Panc1 (cell line): ENCODE measurements around the gene ULBP3. TPM values are rescaled to one million over a fixed set of nuclear protein-coding genes. Genes with fewer than 3 reads are reported as not detected.
"Not testable (repeated sequence)": the region's sequence is repeated elsewhere in the genome, so short reads cannot be mapped to it uniquely, and the experiment has no call there.

ENCODE experiments used
- ATAC-seq: fragments of 200-7000 bp; cut with Tn5 transposase; 2 replicates; pipeline ENCODE4 v1.9.1; 2020; ENCODE audit warnings: mild to moderate bottlenecking, moderate library complexity
- BruUV-seq: library from RNA; stranded (reverse); fragments of 400-500 nt; replicated peaks from 2 replicates; lab custom pipeline; 2021; lab: Mats Ljungman, UMichigan
- CTCF ChIA-PET: fragments of 300-600 bp; sonication (Branson Sonifier 250); formaldehyde crosslinking; loops from one replicate; lab custom pipeline; 2022; ENCODE audit warnings: antibody characterized with exemption; lab: Charles Lee
- POLR2A ChIA-PET: fragments of 300-600 bp; sonication (Branson Sonifier 250); formaldehyde crosslinking; loops from one replicate; lab custom pipeline; 2022; ENCODE audit warnings: antibody characterized with exemption; lab: Charles Lee
- DNase-seq: peaks from one replicate; pipeline ENCODE4 v3.0.0-alpha.2; 2010; ENCODE audit warnings: low read depth, low spot score
- H3K27ac ChIP-seq: 2 replicates; pipeline ENCODE4 v1.5.1; 2011; ENCODE audit warnings: mild to moderate bottlenecking, low read length, inconsistent platforms
- H3K27me3 ChIP-seq: fragments of 200-500 bp; sonication (Bioruptor generic); 2 replicates; pipeline ENCODE4 v1.6.0; 2014; ENCODE audit warnings: low read length, inconsistent platforms; ENCODE audit not compliant: control insufficient read depth, insufficient read depth
- H3K36me3 ChIP-seq: fragments of 200-500 bp; sonication (Bioruptor generic); 2 replicates; pipeline ENCODE4 v1.5.1; 2014; ENCODE audit warnings: inconsistent platforms, mild to moderate bottlenecking, low read length, moderate library complexity; ENCODE audit not compliant: control insufficient read depth, insufficient read depth
- H3K4me1 ChIP-seq: 2 replicates; pipeline ENCODE4 v1.5.1; 2011; ENCODE audit warnings: inconsistent platforms, mild to moderate bottlenecking, low read length, moderate library complexity; ENCODE audit not compliant: control insufficient read depth, insufficient read depth
- H3K4me3 ChIP-seq, 2 experiments: 2 replicates each; pipeline ENCODE4 v1.5.1; 2011 to 2012; ENCODE audit warnings: low read depth in 2 of 2, low read length in 2 of 2, mild to moderate bottlenecking in 2 of 2, inconsistent platforms in 1 of 2, moderate library complexity in 1 of 2
- H3K9me3 ChIP-seq: fragments of 200-500 bp; sonication (Bioruptor generic); 2 replicates; pipeline ENCODE4 v1.5.1; 2014; ENCODE audit warnings: low read depth, mild to moderate bottlenecking, inconsistent platforms, low read length, moderate library complexity; ENCODE audit not compliant: control insufficient read depth, insufficient read depth
- POLR2AphosphoS5 ChIP-seq: IDR thresholded peaks from 2 replicates; pipeline ENCODE4 v1.6.1; 2012; ENCODE audit warnings: mild to moderate bottlenecking, low read depth, low read length, moderate library complexity
- SIN3A ChIP-seq: IDR thresholded peaks from 2 replicates; pipeline ENCODE4 v1.6.1; 2012; ENCODE audit warnings: low read depth, mild to moderate bottlenecking, low read length, moderate library complexity, borderline replicate concordance; ENCODE audit not compliant: insufficient read depth
- TCF7L2 ChIP-seq: IDR thresholded peaks from 2 replicates; pipeline ENCODE4 v1.6.1; 2011; ENCODE audit warnings: mild to moderate bottlenecking, low read depth, low read length, inconsistent platforms
- in situ Hi-C: cut with HindIII; loops from 2 replicates; pipeline ENCODE4 v1.10.0; 2016; ENCODE audit warnings: low sequenced_read_pairs, low pct_unique_long_range_greater_than_20kb
- intact Hi-C: fragments of 100-400 bp; cut with micrococcal nuclease; formaldehyde crosslinking; loops from one replicate; pipeline ENCODE4 v1.10.0; 2022; ENCODE audit not compliant: unreplicated experiment
- total RNA-seq: library from RNA; stranded (reverse); gene quantifications from one replicate; pipeline ENCODE4 v1.2.1, GENCODE V29; 2021; ENCODE audit not compliant: unreplicated experiment
- TF ChIP-seq, protein P1 (sequence below): fragments of 450-650 bp; IDR thresholded peaks from 2 replicates; pipeline ENCODE4 v1.5.1; 2017; ENCODE audit warnings: mild to moderate bottlenecking
- TF ChIP-seq, protein P2 (sequence below), 2 experiments: IDR thresholded peaks; 2 replicates each; pipeline ENCODE4 v1.6.1; 2011 to 2012; ENCODE audit warnings: low read depth in 2 of 2, control low read depth in 1 of 2, low read length in 1 of 2, mild to moderate bottlenecking in 1 of 2, moderate library complexity in 1 of 2; ENCODE audit not compliant: insufficient read depth in 1 of 2

ULBP3 gene
- total RNA-seq, 1 experiment from 2014 or later: 2.4 TPM

DNA sequence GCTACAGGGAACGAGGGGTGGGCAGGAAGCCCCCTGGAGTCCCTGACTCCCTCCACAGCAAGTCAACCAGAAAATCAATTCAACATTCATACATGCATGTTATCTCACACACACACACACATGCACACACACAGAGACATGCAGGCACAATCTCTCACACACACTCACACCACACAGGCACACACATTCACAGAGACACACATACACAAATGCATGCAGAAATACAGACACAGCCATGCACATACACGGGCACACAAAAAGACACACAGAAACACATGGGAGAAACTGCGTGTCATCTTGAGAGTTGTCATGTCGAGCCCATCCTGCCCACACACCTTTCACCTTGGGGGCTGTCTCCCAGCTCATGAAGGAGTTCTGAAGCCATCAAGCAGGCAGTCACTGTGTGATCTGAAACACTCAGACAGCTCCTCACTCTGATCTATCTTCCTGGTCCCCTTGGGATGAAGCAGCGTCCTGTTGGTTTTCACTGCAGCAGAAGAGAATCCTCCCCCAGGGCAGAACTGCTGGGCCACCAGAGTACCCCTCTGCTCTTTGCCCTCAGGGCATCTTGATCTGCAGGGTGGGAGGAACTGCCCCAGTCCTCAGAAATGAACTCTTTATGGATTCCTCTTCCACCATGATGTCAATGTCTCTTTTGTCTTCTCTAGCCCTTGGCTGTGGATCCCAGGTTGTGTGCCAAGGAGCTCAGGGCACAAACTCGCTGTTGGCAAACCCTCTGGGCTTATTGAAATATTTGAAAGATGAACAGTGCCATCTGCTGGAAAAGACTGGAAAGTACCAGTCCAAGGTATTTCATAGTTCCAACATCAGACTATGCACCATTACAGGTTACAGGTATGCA lies 52.4 kb downstream of the ULBP3 start:
- H3K36me3 ChIP-seq: no peaks in the 10 kb centered on the region
- H3K27me3 ChIP-seq: peaks cover 13% of the 10 kb centered on the region
- no peak for TF ChIP-seq TCF7L2
- TF ChIP-seq SIN3A: no peak
- TF ChIP-seq, protein P1, sequence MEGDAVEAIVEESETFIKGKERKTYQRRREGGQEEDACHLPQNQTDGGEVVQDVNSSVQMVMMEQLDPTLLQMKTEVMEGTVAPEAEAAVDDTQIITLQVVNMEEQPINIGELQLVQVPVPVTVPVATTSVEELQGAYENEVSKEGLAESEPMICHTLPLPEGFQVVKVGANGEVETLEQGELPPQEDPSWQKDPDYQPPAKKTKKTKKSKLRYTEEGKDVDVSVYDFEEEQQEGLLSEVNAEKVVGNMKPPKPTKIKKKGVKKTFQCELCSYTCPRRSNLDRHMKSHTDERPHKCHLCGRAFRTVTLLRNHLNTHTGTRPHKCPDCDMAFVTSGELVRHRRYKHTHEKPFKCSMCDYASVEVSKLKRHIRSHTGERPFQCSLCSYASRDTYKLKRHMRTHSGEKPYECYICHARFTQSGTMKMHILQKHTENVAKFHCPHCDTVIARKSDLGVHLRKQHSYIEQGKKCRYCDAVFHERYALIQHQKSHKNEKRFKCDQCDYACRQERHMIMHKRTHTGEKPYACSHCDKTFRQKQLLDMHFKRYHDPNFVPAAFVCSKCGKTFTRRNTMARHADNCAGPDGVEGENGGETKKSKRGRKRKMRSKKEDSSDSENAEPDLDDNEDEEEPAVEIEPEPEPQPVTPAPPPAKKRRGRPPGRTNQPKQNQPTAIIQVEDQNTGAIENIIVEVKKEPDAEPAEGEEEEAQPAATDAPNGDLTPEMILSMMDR: peak; percentile 77
- TF ChIP-seq POLR2AphosphoS5: no peak
- TF ChIP-seq, protein P2, sequence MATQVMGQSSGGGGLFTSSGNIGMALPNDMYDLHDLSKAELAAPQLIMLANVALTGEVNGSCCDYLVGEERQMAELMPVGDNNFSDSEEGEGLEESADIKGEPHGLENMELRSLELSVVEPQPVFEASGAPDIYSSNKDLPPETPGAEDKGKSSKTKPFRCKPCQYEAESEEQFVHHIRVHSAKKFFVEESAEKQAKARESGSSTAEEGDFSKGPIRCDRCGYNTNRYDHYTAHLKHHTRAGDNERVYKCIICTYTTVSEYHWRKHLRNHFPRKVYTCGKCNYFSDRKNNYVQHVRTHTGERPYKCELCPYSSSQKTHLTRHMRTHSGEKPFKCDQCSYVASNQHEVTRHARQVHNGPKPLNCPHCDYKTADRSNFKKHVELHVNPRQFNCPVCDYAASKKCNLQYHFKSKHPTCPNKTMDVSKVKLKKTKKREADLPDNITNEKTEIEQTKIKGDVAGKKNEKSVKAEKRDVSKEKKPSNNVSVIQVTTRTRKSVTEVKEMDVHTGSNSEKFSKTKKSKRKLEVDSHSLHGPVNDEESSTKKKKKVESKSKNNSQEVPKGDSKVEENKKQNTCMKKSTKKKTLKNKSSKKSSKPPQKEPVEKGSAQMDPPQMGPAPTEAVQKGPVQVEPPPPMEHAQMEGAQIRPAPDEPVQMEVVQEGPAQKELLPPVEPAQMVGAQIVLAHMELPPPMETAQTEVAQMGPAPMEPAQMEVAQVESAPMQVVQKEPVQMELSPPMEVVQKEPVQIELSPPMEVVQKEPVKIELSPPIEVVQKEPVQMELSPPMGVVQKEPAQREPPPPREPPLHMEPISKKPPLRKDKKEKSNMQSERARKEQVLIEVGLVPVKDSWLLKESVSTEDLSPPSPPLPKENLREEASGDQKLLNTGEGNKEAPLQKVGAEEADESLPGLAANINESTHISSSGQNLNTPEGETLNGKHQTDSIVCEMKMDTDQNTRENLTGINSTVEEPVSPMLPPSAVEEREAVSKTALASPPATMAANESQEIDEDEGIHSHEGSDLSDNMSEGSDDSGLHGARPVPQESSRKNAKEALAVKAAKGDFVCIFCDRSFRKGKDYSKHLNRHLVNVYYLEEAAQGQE (IDR thresholded peaks at IDR 0.05; ENCODE audit: insufficient read depth in 1 of 2, low read depth in 2 of 2, low read length in 1 of 2): no peak
- H3K4me3 ChIP-seq: no peak overlapping the region
- DNase-seq (peak; percentile 41), ATAC-seq (peak; percentile 82)
- H3K4me1 ChIP-seq: no peaks in the 10 kb centered on the region; the same call in 1 of the 2 replicates
- H3K27ac ChIP-seq: no peak overlapping the region
- ChIA-PET POLR2A (interaction anchor here (0.5 kb wide), 1 partner anchor 324 kb away, joined by 11 read pairs; no protein-coding TSS in a partner anchor), CTCF (interaction anchor here (0.9 to 1.3 kb wide), 3 partner anchors 8 to 76 kb away, joined by 3 read pairs; no protein-coding TSS in a partner anchor)
- in situ Hi-C loops (no loop called here), intact Hi-C loops (loop anchor here (2.0 kb wide), 1 partner anchor 82 kb away; no protein-coding TSS in a partner anchor)
- no TSS peak for BruUV-seq
- H3K9me3 ChIP-seq: no peaks in the 10 kb centered on the region

DNA sequence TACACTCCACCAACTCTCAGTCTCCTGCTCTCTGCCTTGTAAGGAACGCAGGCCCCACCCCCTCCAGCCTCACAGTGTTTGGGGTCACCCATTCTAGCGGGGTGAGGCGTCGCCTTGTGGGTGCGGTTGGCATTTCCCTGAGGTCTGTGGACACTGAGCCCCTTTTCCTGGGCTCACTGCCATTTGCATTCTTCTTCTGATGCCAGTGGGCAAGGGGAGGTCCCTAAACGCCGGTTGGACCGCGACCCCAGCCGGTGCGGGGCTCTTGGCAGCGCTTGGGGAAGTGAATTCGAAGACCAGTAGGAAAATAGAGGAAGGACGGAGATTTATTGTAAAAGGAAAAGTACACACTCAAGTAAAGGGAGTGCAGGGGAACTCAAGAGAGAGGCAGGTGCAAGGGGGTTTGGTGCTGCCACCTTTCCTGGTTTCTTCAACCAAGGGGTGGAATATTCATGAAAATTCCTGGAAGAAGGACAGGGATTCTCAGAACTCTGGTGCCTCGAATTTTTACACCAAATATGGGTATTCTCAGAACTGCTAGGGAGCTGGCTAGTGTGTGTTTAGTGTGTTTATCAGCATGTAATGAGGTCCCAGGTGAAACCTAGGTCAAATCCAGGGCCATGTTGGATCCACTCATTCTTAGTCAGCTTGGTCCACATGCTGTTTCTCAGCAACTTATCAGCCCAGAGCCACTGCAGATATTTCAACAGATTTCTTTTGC lies 53.5 kb downstream of the ULBP3 start:
- CTCF ChIA-PET, BruUV-seq, H3K4me1 ChIP-seq, in situ Hi-C loops, H3K27ac ChIP-seq, H3K4me3 ChIP-seq, H3K9me3 ChIP-seq, DNase-seq, POLR2A ChIA-PET, H3K36me3 ChIP-seq: not testable (repeated sequence)
- peak; percentile 71 for ATAC-seq
- H3K27me3 ChIP-seq: peaks cover 13% of the 10 kb centered on the region
- intact Hi-C loops: loop anchor here (2.0 kb wide), 1 partner anchor 81 kb away; no protein-coding TSS in a partner anchor

DNA sequence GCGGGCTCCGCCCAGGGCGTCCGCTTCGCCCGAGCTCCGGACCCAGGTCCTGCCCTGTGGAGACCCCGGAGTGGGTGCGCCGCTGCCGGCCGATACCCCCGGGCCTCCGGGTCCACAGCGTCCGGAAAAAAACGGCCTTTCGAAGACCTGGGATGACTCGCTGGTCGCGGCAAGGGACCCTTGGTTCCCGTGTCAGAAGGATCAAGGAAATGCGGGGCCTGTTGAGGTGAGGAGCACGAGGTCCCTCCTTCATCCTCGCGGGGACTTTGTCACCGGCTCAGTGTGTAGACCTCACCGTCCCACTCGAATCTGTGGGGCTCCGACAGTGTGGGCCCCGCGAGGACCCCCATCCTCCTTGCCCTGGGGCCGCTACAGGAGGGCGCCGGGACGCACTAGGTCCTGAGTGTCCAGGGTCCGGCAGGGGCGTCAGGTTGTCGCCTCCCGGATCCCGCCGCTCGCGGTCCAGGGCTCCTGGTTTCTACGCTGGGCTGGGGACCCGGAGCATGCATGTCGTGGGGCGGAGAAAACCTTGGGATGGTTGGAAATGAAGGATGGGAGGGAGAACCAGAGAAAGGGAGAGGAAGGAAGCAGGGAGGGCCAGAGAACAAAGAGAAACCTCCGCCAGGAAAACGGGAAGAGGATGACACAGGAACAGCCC lies 54.2 kb downstream of the ULBP3 start:
- POLR2A ChIA-PET, BruUV-seq, in situ Hi-C loops, intact Hi-C loops, H3K36me3 ChIP-seq, H3K27ac ChIP-seq, CTCF ChIA-PET, H3K4me1 ChIP-seq, DNase-seq, H3K9me3 ChIP-seq: not testable (repeated sequence)
- Histone ChIP-seq H3K27me3 (peaks cover 15% of the 10 kb centered on the region), H3K4me3 (peak overlapping the region in 1 of 2 experiments; percentile 11; a peak in 1 of 4 replicates)
- peak; percentile 14; the same call in 1 of the 2 replicates for ATAC-seq

DNA sequence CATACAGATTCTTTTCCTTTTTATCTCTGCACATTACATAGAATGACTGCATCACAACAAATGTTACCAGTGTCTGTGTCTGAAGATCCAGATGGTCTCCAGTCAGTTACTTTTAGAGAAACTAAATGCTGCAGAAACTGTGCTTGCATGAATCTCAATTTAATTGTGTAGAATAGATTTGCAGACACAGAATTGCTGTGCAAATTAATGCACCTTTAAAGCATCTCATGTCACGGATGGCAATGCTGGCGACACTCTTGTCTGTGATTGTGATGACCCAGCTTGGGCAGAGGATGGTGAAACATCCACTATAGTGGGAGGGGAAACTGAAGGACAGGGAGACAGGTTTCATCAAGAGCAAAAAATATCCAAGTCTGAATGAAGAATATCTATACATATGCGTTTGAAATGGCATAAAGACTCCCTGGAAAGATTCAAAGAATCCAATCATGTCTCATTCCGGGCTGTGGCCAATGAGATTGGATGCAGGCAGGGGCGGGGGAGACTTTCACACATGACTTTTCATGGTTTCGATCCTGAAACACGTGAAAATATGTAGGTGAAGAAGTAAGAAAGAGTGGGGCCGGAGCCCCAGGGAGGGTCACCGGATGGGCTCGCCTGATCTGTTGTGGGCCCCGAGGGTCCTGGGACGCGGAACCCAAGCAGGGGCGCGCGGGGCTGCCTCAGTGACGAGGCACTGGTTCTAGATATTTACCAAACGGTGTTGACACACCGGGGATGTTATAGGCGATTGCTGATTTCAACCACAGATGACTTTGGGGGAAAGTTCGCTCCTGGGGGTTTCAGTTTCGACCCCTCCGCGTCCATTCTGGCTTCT lies 54.9 kb downstream of the ULBP3 start:
- ATAC-seq, in situ Hi-C loops: not testable (repeated sequence)

More for the DNA sequence above, 54.9 kb downstream of the ULBP3 start:
- H3K27me3 ChIP-seq: peaks cover 15% of the 10 kb centered on the region
- DNase-seq, H3K9me3 ChIP-seq, POLR2A ChIA-PET, H3K36me3 ChIP-seq, H3K27ac ChIP-seq, BruUV-seq, H3K4me1 ChIP-seq, intact Hi-C loops, CTCF ChIA-PET: not testable (repeated sequence)
- H3K4me3 ChIP-seq: peak overlapping the region in 1 of 2 experiments; percentile 11; a peak in 1 of 4 replicates
